DMS53 (cell line): Measurements from ENCODE around the gene MYO7A.
A peak's percentile ranks its signal among the peaks of the same experiment; 100 is the strongest.

ENCODE experiments used
- DNase-seq: peaks from one replicate; lab custom pipeline; 2025; lab: John Stamatoyannopoulos, UW

Gene MYO7A

DNA sequence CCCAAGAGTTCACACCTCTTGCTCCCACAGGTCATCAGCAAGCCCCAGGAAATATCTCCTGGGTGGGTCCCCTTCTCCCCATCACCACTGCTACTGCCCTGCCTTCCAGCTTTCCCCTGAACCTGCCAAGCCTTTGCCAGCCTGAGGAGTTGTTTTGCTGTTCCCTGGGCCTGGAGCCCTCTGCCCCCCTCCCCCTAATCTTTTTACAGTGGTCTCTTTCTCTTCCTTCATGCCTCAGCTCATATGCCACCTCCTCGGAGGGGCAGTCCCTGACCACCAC is 18.9 kb downstream of the MYO7A start:
- DNase-seq = no peak

DNA sequence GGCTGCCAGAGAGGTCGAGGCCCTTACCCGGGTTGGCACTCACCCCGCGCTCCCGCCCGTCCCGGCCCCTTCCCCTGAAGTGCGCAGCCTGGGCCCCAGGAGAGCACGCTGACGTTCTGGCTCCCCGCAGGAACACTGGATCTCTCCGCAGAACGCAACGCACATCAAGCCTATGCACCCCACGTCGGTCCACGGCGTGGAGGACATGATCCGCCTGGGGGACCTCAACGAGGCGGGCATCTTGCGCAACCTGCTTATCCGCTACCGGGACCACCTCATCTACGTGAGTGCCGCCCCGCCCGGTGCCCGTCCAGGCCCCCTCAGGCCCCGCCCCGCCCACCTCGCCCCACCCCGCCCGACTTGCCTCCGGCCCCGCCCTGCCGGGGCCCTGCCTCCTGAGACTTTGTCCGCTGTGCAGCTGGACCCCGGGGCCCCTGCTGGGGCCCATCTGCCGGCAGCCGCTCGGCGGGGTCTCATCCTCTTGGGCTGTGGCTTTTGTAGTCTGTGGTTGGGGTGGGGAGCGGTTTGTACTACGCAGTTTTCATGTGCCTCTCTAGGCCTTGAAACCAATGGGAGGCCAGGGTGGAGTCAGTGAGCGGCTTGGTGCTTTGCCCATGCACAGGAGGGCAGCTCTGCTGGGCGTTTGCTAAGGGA is 19.7 kb downstream of the MYO7A start:
- peak; percentile 42 for DNase-seq

DNA sequence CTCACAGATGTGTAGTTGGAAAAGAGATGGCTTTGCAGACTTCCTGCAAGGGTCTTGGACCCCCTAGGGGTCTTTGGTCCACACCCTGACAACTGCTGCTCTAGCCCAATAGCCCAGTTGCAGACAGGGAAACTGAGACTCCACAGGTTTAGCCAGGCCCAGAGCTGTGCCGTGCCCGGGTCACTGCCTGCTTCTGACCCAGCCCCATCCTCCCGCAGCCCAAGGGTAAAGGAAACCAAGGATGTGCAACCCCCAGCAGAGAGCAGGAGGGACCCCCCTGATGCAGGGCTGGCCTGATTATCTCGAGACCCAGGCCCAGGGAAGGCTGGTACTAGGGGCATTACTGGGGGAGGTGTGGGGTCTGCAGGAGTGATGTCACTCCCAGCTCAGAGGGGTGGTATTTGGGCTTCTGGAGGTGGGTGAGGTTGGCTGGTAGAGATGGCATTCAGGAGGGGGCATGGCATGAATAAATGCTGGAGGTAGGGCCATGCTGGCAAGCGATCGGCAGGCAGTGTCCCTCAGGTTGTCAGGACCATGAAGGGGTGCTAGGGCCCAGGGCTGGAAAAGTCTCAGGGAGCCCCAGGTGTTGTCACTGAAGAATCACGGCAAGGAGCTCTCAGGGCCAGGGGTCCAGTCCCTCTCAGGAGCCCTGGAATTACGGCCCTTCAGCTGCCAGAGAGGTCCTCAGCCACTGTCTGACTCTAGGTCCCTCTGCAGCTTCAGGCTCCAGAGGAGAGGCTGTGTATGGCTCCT is 21.1 kb downstream of the MYO7A start:
- DNase-seq = no peak

DNA sequence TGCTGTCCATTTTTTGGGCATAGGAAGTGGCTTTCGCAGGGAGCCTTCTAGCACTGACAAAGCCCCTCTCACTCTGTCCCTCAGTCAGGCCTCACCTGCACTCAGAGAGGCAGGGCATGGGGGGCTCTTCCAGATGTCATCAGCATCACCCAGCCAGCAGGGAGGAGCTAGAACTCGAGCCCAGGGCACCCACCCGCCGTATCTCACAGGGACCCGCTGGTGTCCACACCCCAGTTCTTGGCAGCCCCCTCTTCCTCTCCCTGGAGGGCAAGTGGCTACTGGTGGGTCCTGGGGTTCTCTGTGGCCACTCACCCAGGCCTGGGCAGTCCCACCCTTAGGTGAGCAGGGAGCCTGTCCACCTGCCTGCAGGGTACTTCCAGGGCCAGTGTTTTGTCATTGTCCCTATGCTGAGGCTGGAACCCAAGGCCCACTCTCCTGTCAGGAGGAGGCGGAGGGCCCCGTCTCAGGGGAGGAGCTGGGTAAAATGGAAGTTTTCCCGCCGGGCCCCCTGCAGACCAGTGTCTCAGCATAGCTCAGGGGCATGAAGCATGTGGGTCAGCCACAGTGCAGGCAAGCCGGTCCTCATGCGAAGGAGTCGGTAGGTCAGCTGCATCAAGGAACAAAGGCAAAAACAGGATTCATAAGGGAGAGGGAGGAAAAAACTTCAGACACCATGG is 21.8 kb downstream of the MYO7A start:
- no peak for DNase-seq

DNA sequence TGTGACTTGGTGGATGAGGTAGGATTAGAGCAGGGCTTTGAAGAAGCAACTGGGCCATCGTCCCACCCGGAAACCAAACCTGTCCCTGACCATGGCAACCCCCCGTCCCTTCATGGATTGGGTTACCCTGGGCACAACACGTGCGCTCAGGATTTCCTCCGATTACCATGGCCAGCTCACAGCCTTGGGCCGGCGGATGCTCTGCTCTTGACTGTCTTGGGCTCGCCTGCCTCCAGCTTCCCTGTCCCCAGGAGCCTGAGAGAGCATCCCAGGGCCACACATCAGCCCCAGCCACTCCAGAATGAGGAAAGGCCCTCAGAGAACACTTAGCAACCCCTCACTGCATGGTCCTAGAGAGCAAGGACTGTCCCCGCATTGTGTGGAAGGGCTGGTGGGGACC is 22.8 kb downstream of the MYO7A start:
- DNase-seq = no peak

DNA sequence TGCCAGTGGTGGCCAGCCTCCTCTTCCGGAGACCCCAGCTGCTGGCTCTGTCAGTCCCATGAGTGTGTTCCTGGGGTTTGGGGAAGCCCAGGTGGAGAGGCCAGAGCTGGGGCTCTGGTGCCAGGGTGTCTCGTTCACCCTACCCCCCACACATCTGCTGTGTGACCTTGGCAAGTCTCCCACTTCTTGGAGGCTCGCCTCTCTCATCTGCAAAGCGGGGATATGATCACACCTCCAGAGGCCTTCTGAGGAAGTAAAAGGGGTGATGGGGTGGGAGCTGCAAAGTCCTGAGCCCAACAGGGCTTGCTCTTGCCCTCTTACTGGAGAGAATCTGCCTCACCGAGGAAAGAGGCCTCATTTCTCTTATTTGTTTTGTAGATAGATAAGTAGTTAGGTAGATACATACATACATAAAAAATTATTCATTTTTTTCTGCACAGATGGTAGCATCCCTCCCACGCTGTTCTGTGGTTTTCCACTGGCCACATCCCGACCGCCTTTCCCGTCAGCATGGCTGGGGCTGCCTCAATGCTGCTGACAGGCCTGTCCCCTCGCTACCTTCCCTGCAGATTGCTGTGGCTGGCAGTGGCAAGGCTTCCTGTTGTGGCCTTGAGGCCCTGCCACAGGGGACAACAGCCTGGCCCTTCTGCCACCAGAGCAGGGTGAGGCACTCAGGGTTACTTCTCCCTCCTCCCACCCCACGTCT is 23.9 kb downstream of the MYO7A start:
- no peak for DNase-seq

DNA sequence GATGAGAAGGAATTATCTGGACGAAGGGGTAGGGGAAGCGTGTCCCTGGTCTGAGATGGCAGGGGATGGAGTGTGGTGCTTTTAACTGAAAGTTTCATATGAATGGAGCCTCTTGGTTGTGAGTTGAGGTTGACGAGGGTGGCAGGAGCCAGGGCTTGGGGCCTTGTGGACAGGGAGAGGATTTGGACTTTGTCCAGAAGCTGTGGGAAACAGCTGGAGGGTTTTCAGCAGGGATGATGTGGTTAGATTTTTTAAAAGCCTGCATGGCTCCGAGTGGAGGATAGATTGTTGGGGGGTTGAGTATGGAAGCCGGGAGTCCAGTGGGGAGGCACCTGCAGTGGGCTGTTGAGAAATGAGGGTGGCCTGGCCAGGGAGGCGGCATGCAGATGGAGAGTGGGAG is 24.8 kb downstream of the MYO7A start:
- DNase-seq = no peak

DNA sequence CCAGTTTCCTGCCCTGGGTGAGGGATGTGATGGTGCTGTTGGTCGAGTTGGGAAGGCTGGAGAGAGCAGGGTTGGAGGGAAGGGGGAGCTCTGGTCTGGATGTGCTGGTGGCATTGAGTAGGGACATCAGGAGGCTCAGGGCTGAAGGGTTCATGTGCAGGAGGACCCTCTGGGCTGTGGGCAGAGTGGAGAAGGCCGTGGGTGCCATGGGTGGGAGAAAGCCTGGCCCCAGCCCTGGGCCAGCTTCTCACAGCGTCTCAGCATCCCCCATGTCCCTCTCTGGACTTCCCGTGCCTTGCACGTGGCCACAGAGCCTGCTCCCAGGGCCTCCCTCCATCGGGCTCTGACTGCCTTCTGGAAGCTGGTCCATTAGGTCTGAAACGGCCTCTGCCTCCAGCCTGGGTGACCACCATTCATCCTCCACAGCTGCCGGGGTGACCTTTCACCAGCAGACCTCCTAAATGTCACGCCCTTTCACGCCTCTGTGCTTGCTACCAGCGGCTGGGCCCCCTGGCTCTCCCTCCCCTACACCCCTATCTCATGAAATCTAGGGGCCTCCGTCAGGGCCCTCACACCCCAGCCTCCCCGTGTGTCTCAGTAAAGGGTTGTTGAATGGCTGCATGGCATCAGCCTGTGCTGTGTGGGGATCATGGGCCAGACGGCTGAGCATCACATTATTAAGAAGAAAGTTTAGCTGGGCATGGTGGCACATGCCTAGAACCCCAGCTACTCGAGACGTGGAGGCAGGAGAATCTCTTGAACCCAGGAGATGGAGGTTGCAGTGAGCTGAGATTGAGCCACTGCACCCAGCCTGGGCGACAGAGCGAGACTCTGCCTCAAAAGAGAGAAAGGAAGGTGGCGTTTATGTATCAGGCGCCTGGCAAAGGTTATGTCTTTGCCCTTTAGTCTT is 25.5 kb downstream of the MYO7A start:
- no peak for DNase-seq

DNA sequence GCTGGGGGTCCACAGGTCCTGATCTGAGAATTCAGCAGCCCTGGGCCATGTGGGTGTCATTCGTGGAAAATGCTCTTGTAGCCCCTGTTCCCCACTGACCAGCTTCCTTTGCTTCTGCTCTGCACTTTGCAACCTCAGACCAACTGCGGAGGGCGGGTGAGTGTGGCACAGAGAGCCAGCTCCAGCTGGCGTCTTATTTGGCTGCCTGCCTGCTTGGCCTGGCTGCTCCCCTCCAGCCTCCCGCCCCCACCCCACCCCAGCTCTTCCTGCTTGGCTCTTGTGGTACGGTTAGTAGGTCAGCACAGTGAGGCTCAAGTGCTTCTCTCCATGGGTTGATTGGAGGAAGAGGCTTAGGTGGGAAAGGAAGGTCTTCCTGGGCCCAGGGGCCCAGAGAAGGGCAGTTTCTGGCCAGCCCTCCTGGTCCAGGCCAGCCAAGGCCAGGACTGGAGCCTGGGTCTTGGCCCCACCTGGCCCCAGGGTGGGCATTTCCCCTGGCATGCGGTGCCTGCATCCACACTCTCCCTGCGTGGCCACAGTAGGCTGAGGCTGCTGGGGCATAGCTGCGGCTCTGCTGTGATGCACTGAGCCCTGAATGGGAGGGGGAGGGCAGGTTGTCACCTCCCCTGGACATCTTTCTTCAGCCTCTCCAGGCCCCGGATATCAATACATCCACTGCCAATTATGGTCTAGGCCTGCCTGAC is 26.5 kb downstream of the MYO7A start:
- DNase-seq = no peak

DNA sequence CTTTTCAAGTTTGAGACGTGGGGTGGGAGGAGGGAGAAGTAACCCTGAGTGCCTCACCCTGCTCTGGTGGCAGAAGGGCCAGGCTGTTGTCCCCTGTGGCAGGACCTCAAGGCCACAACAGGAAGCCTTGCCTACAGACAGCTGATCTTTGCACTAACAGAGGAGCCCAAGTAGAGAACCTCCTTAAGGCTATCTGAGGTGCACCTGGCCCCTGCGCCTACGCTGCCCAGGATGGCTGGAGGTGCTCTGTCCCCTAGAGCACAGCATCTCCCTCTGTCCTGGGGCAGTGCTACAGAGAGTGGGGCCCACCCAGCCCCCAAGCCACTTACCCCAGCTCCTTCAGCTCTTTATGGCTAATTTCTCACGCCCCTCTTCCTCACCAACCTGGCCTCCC is 27.0 kb downstream of the MYO7A start:
- DNase-seq = no peak

DNA sequence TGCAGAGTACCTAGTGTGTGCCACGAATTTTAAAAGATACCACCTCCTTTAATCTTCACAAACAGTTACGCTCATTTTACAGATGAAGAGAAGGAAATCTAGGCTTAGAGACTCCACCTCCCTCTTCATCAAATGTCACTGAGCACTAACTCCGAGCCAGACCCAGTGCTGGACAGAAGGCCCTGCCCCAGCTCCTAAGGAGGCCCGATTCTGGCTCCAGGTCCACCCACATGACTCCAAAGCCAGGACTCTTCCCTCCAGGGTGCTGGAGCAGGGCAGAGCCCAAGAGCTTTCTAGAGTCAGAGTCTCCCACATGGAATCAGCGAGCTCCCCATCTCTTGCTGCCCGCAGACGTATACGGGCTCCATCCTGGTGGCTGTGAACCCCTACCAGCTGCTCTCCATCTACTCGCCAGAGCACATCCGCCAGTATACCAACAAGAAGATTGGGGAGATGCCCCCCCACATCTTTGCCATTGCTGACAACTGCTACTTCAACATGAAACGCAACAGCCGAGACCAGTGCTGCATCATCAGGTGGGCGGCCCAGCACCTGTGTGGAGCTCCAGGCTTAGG is 27.6 kb downstream of the MYO7A start:
- DNase-seq = no peak

DNA sequence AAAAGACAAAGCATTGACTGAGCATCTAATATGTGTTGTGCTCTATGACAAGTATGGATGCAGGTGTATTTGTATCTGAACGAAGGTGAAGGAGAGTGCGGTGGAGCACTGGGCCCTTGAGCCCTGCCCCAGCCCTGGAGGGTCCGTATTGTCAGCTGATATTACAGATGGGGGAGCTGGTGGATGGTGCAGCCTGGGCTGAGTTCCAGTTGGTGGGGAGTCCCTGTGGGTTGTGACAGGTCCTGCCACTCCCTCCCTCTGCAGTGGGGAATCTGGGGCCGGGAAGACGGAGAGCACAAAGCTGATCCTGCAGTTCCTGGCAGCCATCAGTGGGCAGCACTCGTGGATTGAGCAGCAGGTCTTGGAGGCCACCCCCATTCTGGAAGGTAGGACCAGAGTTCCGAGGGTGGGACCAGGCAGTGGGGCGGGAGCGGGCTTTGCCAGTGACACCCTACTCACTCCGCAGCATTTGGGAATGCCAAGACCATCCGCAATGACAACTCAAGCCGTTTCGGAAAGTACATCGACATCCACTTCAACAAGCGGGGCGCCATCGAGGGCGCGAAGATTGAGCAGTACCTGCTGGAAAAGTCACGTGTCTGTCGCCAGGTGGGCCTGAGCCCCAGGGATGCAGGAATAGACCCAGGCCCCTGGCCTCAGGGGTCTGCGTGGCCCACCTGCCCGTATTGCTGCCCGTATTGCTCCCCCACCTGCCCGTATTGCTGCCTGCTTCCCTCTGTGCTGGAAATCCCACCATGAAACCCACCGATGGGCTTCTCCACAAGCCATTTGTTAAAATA is 28.6 kb downstream of the MYO7A start:
- DNase-seq = no peak

DNA sequence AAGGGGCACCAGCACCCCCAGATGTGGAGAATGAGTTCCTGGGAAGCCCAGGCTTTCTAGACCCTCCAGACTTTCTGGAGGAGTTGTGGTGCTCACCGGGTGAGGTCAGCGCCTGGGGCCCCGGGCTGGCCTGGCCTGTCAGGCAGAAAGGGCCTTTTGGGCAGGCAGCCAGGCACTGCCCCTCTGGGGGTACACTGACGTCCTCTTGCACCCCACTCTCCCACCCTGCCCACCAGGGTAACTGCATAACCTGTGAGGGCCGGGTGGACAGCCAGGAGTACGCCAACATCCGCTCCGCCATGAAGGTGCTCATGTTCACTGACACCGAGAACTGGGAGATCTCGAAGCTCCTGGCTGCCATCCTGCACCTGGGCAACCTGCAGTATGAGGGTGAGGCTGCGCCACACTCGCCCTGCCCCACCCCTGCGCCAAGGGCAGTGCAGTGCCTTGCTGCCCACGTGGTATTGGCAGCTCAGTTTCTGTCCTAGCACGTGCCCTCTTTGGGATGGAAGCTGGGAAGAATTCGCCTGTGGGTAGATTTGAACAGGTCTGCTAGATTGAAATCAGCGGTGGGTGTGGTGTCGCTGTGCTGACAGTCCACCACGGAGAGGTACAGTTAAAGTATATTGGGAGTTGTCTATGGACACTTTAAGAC is 30.1 kb downstream of the MYO7A start:
- no peak for DNase-seq

DNA sequence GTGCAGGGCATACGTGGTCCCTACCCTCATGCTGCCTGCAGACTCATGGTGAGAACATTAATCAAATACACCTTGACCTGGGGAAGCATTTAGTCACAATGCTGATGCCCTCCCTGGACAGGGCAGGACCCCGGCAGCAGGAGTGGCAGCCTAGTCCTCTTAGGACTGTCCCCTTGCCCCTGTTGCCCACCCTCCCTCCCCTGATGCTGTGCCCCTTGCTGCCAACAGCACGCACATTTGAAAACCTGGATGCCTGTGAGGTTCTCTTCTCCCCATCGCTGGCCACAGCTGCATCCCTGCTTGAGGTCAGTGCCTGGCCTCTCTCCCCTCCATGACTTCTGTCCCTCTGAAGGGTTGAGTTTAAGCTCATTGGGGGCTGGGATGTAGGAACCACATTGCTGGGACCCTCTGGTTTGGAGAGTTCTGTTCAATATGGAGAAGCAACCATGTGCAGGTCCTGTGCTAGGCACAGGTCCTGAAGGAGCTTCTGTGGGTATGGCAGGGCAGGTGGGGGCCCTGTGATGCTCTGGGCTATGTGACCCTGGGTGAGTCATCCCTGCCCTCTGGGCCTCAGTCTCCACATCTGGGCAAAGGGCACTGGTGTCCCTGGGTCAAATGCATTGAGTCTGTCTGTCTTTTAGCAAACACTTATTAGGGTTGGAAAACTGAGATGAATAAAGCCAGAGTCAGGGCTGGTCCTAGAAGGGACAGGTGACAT is 31.3 kb downstream of the MYO7A start:
- DNase-seq = no peak

DNA sequence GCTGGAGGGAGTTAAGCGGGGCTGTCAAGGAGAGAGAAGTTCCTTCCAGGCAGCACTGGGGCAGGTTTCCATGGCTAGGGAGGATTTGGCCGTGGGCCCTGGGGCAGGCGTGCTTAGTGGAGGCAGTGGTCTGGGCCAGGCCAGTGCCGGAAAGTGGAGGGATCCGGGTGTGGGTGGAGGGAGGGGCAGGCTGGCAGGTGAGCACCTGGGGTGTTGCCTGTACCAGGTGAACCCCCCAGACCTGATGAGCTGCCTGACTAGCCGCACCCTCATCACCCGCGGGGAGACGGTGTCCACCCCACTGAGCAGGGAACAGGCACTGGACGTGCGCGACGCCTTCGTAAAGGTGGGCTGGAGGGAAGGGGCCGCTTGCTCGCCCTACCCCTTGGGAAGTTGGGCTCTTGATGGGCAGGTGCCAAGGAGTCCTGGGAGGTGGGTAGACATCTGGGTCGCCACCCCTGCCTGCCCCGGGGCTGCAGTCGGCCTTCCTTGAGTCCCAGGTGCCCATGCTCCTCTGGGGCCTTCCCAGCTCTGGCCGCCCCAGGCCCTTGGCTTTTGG is 32.0 kb downstream of the MYO7A start:
- DNase-seq = no peak

DNA sequence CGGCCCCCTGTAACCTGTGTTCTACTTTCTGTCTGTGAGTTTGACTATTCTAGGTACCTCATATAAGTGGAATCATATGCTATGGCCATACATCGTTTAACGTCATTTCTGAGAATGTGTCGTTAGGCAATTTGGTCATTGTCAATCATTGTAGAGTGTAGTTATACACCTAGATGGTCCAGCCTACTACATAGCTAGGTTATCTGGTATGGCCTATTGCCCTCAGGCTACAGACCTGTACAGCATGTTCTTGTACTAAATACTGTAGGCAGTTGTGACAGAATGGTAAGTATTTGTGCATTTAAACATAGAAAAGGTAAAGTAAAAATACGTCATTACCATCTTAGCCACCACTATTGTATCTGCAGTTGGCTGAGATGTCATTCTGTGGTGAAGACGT is 35.2 kb downstream of the MYO7A start:
- no peak for DNase-seq

DNA sequence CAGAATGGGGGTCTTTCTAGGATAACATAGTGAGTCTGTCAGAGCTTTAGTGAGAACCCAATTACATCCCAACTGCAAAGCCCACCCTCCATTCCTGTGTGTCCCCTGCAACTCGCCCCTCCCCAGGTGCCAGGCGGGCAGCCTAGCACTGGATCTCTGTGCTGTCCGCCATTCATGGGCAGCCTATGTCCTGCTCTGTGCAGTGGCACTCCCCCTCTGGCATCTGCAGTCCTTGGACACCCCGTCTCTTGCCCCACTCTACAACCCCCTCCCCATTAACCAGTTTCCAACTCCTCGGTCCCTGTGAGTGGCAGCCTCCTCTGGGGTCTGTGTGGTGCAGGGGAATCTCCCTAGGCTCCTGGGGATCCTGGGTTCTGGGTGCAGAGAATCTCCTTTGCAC is 37.0 kb downstream of the MYO7A start:
- no peak for DNase-seq

DNA sequence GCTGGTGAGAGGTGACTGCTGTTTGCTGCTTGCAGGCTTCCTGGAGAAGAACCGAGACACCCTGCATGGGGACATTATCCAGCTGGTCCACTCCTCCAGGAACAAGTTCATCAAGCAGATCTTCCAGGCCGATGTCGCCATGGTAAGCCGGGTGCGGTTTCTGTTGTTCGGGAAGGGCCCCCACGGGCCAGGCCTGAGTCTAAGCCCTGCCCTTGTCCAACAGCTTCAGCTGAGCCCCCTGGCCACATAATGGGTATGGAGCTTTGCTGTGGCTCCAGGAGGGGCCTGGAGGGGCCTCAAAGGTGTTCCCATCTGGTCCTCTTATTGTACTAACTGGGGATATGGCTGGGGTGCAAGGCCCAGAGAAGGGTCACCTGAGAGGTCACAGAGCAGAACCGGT is 38.0 kb downstream of the MYO7A start:
- no peak for DNase-seq
